OCI-M1 (cell line): ENCODE measurements around the gene ANKRD65.
"Not testable (repeated sequence)": the region's sequence is repeated elsewhere in the genome, so short reads cannot be mapped to it uniquely, and the experiment has no call there.

ENCODE experiments used
- DNase-seq: peaks from one replicate; lab custom pipeline; 2025; lab: John Stamatoyannopoulos, UW

Gene ANKRD65

GRCh38 chr1:1370094-1370493, 51.0 kb downstream of the ANKRD65 start:
- DNase-seq = not testable (repeated sequence)
